Measurements from ENCODE around the gene PAX3. TPM values are rescaled to one million over a fixed set of nuclear protein-coding genes. Genes with fewer than 3 reads are reported as not detected.

PAX3 gene
- total RNA-seq, 1 experiment from 2014 or later: not detected

- DNase-seq (ENCODE audit: low read depth, low spot score) (no peak), ATAC-seq (no peak)
- ChIA-PET RAD21 (ENCODE audit: low non-redundant PET in 1 of 2, low total read pairs in 2 of 2, uncharacterized antibody in 2 of 2, unreplicated experiment in 2 of 2) (no interaction called here), CTCF (no interaction called here), POLR2A (no interaction called here)
- no TSS peak for BruUV-seq (replicated peaks)
- Histone ChIP-seq H3K4me2 (ENCODE audit: low read length) (no peak overlapping the region), H3K9me2 (ENCODE audit: insufficient read depth) (no peaks in the 10 kb centered on the region), H3K4me1 (ENCODE audit: control insufficient read depth in 1 of 2, insufficient read depth in 2 of 2, low read length in 2 of 2) (no peaks in the 10 kb centered on the region), H3K27ac (ENCODE audit: low read depth, low read length) (no peak overlapping the region), H3K9me3 (ENCODE audit: control insufficient read depth in 1 of 2, insufficient read depth in 1 of 2, low read depth in 1 of 2, low read length in 2 of 2) (no peaks in the 10 kb centered on the region), H3K27me3 (ENCODE audit: insufficient read depth, low read length) (peaks cover 27% of the 10 kb centered on the region), H3K4me3 (replicated peaks in 1 of 2; ENCODE audit: low read depth in 1 of 2, low read length in 2 of 2) (no peak overlapping the region), H3K9ac (ENCODE audit: low read length) (no peak overlapping the region), H2AFZ (ENCODE audit: low read depth, low read length, poor library complexity, severe bottlenecking) (no peak overlapping the region), H3K36me3 (ENCODE audit: control insufficient read depth in 1 of 2, insufficient read depth in 2 of 2, low read length in 2 of 2) (no peaks in the 10 kb centered on the region), H4K20me1 (ENCODE audit: insufficient read depth) (no peaks in the 10 kb centered on the region), H3K79me2 (ENCODE audit: insufficient read depth, low read length) (no peaks in the 10 kb centered on the region)
- intact Hi-C loops (cut with micrococcal nuclease): no loop called here
- TF ChIP-seq EZH2 (IDR thresholded peaks at IDR 0.05): no peak
- no peak for TF ChIP-seq POLR2A (IDR thresholded peaks at IDR 0.05; ENCODE audit: borderline replicate concordance, extremely low read depth, insufficient read depth, insufficient read length)
- no peak for TF ChIP-seq RAD21 (IDR thresholded peaks at IDR 0.05; ENCODE audit: low read depth)
- TF ChIP-seq ZFX (IDR thresholded peaks at IDR 0.05): no peak
- TF ChIP-seq EGR1 (IDR thresholded peaks at IDR 0.05; ENCODE audit: low read depth): no peak
- no peak for TF ChIP-seq ELF1 (IDR thresholded peaks at IDR 0.05; ENCODE audit: borderline replicate concordance, low read depth)
- TF ChIP-seq SRF (IDR thresholded peaks at IDR 0.05; ENCODE audit: low read depth): no peak
- no peak for TF ChIP-seq REST (IDR thresholded peaks at IDR 0.05; ENCODE audit: low read depth)
- no peak for TF ChIP-seq FOSL1 (IDR thresholded peaks at IDR 0.05; ENCODE audit: low read depth)
Measured at GRCh38 chr2:222299906-222300725, 1.3 kb upstream of the PAX3 start.
